Prostate gland (tissue), 2 donors: Measurements from ENCODE around the gene ITM2C.

ENCODE experiments used
- CTCF ChIP-seq, 4 experiments: fragments of 200-600 bp in 2 of 4; fragments of 450-650 bp in 2 of 4; sonication (generic) in 2 of 4; IDR thresholded peaks; 1 replicate in 3 of 4; 2 replicates in 1 of 4; pipeline ENCODE4 v1.5.1; 2016 to 2019; ENCODE audit warnings: antibody characterized with exemption in 4 of 4, mild to moderate bottlenecking in 2 of 4, moderate library complexity in 2 of 4
- POLR2A ChIP-seq: fragments of 450-650 bp; IDR thresholded peaks from one replicate; pipeline ENCODE4 v1.6.1; 2016; ENCODE audit warnings: antibody characterized with exemption, mild to moderate bottlenecking
- POLR2AphosphoS5 ChIP-seq: sonication (generic); formaldehyde crosslinking; IDR thresholded peaks from one replicate; pipeline ENCODE4 v1.6.1; 2017; ENCODE audit warnings: antibody characterized with exemption

- TF ChIP-seq CTCF (IDR thresholded peaks at IDR 0.05), result no peak
- TF ChIP-seq POLR2A, result no peak
- no peak for TF ChIP-seq POLR2AphosphoS5
Measured at GRCh38 chr2:230908092-230908594, 43.4 kb downstream of the ITM2C start.
